Endothelial cell of umbilical vein (primary cell): ENCODE measurements around the gene IGFBP7. TPM values are rescaled to one million over a fixed set of nuclear protein-coding genes. Genes with fewer than 3 reads are reported as not detected.

Source experiments
- BruUV-seq: library from RNA; stranded (reverse); fragments of 400-500 nt; replicated peaks from 2 replicates; lab custom pipeline; 2021; lab: Mats Ljungman, UMichigan
- CTCF ChIA-PET: fragments of 300-600, 350-600 bp; sonication (Branson Sonifier 250); formaldehyde crosslinking; loops from one replicate; lab custom pipeline; 2021; ENCODE audit warnings: antibody characterized with exemption, inconsistent platforms; lab: Charles Lee
- POLR2A ChIA-PET: fragments of 300-600, 350-600 bp; sonication (Branson Sonifier 250); formaldehyde crosslinking; loops from one replicate; lab custom pipeline; 2021; ENCODE audit warnings: antibody characterized with exemption, inconsistent platforms; lab: Charles Lee
- DNase-seq: peaks from one replicate; pipeline ENCODE4 v3.0.0-alpha.2; 2011; ENCODE audit warnings: low read depth, low spot score
- FAIRE-seq: peaks from 2 replicates; lab custom pipeline; 2011; peaks lifted over from hg19 to GRCh38; lab: Jason Lieb, UNC
- H2AFZ ChIP-seq: 2 replicates; pipeline ENCODE4 v1.6.0; 2012; ENCODE audit warnings: low read depth, low read length, control low read depth, inconsistent platforms
- H3K27ac ChIP-seq: 2 replicates; pipeline ENCODE4 v1.5.1; 2011; ENCODE audit warnings: low read depth, mild to moderate bottlenecking, control low read depth, low read length, moderate library complexity; ENCODE audit not compliant: insufficient read depth
- H3K27me3 ChIP-seq, 2 experiments: 2 replicates each; pipeline versions ENCODE4 v1.6.0 to v1.6.1; 2011; ENCODE audit warnings: low read length in 2 of 2, mixed read lengths in 1 of 2; ENCODE audit not compliant: control insufficient read depth in 2 of 2, insufficient read depth in 2 of 2
- H3K36me3 ChIP-seq, 2 experiments: 2 replicates in 1 of 2; 3 replicates in 1 of 2; pipeline ENCODE4 v1.5.1; 2011; ENCODE audit warnings: low read length in 2 of 2, mild to moderate bottlenecking in 1 of 2, moderate library complexity in 1 of 2; ENCODE audit not compliant: control insufficient read depth in 2 of 2, insufficient read depth in 2 of 2; ENCODE audit errors: extremely low read depth in 1 of 2
- H3K4me1 ChIP-seq: 3 replicates; pipeline ENCODE4 v1.5.1; 2011; ENCODE audit warnings: mild to moderate bottlenecking, low read length; ENCODE audit not compliant: control insufficient read depth, insufficient read depth; ENCODE audit errors: extremely low read depth
- H3K4me2 ChIP-seq: 2 replicates; pipeline ENCODE4 v1.6.1; 2011; ENCODE audit warnings: low read length, control low read depth, mixed read lengths; ENCODE audit not compliant: insufficient read depth
- H3K4me3 ChIP-seq, 3 experiments: fragments of 200-600 bp in 1 of 3; sonication (generic), shearing (Covaris generic) in 1 of 3; replicated peaks in 1 of 3; 2 replicates each; pipeline ENCODE4 v1.5.1; 2011 to 2016; ENCODE audit warnings: control low read depth in 3 of 3, low read length in 3 of 3, mild to moderate bottlenecking in 2 of 3, inconsistent platforms in 1 of 3, low read depth in 1 of 3, moderate library complexity in 1 of 3; ENCODE audit not compliant: insufficient read depth in 1 of 3
- H3K79me2 ChIP-seq: 2 replicates; pipeline ENCODE4 v1.6.0; 2012; ENCODE audit warnings: low read length, inconsistent platforms; ENCODE audit not compliant: control insufficient read depth, insufficient read depth
- H3K9ac ChIP-seq: replicated peaks from 2 replicates; pipeline ENCODE3; 2011; ENCODE audit warnings: low read length, control low read depth; ENCODE audit not compliant: insufficient read depth; ENCODE audit errors: extremely low read depth
- H3K9me1 ChIP-seq: replicated peaks from 3 replicates; pipeline ENCODE4 v1.6.0; 2011; ENCODE audit warnings: mild to moderate bottlenecking, low read length; ENCODE audit not compliant: control insufficient read depth, insufficient read depth; ENCODE audit errors: extremely low read depth
- H3K9me3 ChIP-seq: replicated peaks from 2 replicates; pipeline ENCODE4 v1.5.1; 2012; ENCODE audit warnings: low read length, inconsistent platforms; ENCODE audit not compliant: control insufficient read depth, insufficient read depth
- H4K20me1 ChIP-seq: replicated peaks from 2 replicates; pipeline ENCODE3; 2011; ENCODE audit warnings: mild to moderate bottlenecking, low read length; ENCODE audit not compliant: control insufficient read depth, insufficient read depth; ENCODE audit errors: extremely low read depth
- CTCF ChIP-seq, 2 donors: IDR thresholded peaks; 1 replicate in 1 of 2; 2 replicates in 1 of 2; pipeline ENCODE4 v1.5.1; 2011; ENCODE audit warnings: low read length in 2 of 2, mild to moderate bottlenecking in 2 of 2, moderate library complexity in 2 of 2, control low read depth in 1 of 2, inconsistent platforms in 1 of 2, low read depth in 1 of 2; ENCODE audit not compliant: insufficient read depth in 1 of 2; ENCODE audit errors: extremely low read depth in 1 of 2
- FOS ChIP-seq: IDR thresholded peaks from 2 replicates; pipeline ENCODE4 v1.6.1; 2011; ENCODE audit warnings: mild to moderate bottlenecking, low read length, moderate library complexity, borderline replicate concordance; ENCODE audit not compliant: insufficient read depth
- GATA2 ChIP-seq: IDR thresholded peaks from 2 replicates; pipeline ENCODE4 v1.7.0; 2011; ENCODE audit warnings: low read depth, mild to moderate bottlenecking, moderate library complexity, mixed read lengths, low read length; ENCODE audit not compliant: insufficient read length, insufficient read depth
- JUN ChIP-seq: IDR thresholded peaks from 2 replicates; pipeline ENCODE4 v1.6.1; 2011; ENCODE audit warnings: borderline replicate concordance, low read depth; ENCODE audit not compliant: insufficient read length, insufficient read depth
- MAX ChIP-seq: IDR thresholded peaks from 2 replicates; pipeline ENCODE4 v1.6.1; 2011; ENCODE audit not compliant: insufficient read depth, insufficient read length
- MYC ChIP-seq: IDR thresholded peaks from one replicate; pipeline ENCODE4 v1.6.1; 2011; ENCODE audit warnings: mild to moderate bottlenecking, low read depth, low read length
- POLR2A ChIP-seq: IDR thresholded peaks from 2 replicates; pipeline ENCODE4 v1.6.1; 2012; ENCODE audit warnings: low read depth, mild to moderate bottlenecking, control low read depth, low read length
- POLR2AphosphoS5 ChIP-seq: IDR thresholded peaks from 2 replicates; pipeline ENCODE4 v1.6.1; 2012; ENCODE audit warnings: low read depth, mild to moderate bottlenecking, control low read depth, low read length, moderate library complexity; ENCODE audit not compliant: insufficient read depth
- dilution Hi-C: fragments of 300-500 bp; cut with MboI; formaldehyde crosslinking; loops from one replicate; pipeline ENCODE4 v1.15.0; 2019; ENCODE audit warnings: low sequenced_read_pairs; ENCODE audit not compliant: extremely low pct_ligation_motif_present
- intact Hi-C: fragments of 100-400 bp; cut with micrococcal nuclease; formaldehyde crosslinking; loops from one replicate; pipeline ENCODE4 v1.10.0; 2022
- polyA plus RNA-seq, 4 experiments: library from polyadenylated mRNA; depleted of rRNA in 3 of 4; stranded (reverse) in 3 of 4; unstranded in 1 of 4; fragments of >200 nt; gene quantifications; 2 replicates each; pipeline versions ENCODE4 v1.2.1 to v1.2.3, GENCODE V29; 2011 to 2012; ENCODE audit warnings: missing spikeins in 1 of 4
- total RNA-seq: library from RNA; stranded (reverse); gene quantifications from 2 replicates; pipeline ENCODE4 v1.2.3, GENCODE V29; 2021

Gene IGFBP7
- total and polyA plus RNA-seq, 2 donors (not counting 3 experiments of a cell fraction or from before 2014, with no cell fraction given) = 526 to 770 TPM

GRCh38 chr4:57146444-57146843, 36.3 kb upstream of the IGFBP7 start:
- Histone ChIP-seq H3K9me3 (no peaks in the 10 kb centered on the region), H3K9ac (no peak overlapping the region), H3K36me3 (no peaks in the 10 kb centered on the region), H3K79me2 (no peaks in the 10 kb centered on the region), H3K4me3 (no peak overlapping the region), H3K4me1 (no peaks in the 10 kb centered on the region), H2AFZ (no peak overlapping the region), H3K27me3 (no peaks in the 10 kb centered on the region), H4K20me1 (no peaks in the 10 kb centered on the region), H3K27ac (no peak overlapping the region), H3K4me2 (no peak overlapping the region), H3K9me1 (no peaks in the 10 kb centered on the region)
- FAIRE-seq (no peak), DNase-seq (no peak)
- dilution Hi-C loops (no loop called here), intact Hi-C loops (no loop called here)
- ChIA-PET POLR2A (no interaction called here), CTCF (interaction anchor here (1.6 to 1.8 kb wide), 2 partner anchors 14 to 17 kb away, joined by 4 to 6 read pairs; no protein-coding TSS in a partner anchor)
- BruUV-seq = no TSS peak
- TF ChIP-seq POLR2AphosphoS5 (no peak), CTCF (IDR thresholded peaks at IDR 0.05; ENCODE audit: extremely low read depth in 1 of 2, insufficient read depth in 1 of 2, low read depth in 1 of 2, low read length in 2 of 2) (no peak), MAX (no peak), GATA2 (no peak), FOS (no peak)

- DNase-seq (no peak), FAIRE-seq (no peak)
- no peaks in the 10 kb centered on the region for H3K4me1 ChIP-seq
- POLR2A ChIA-PET = no interaction called here
- no peaks in the 10 kb centered on the region for H3K9me1 ChIP-seq
- H3K4me2 ChIP-seq = no peak overlapping the region
- no peaks in the 10 kb centered on the region for H3K79me2 ChIP-seq
- no peak overlapping the region for H3K4me3 ChIP-seq
- no peaks in the 10 kb centered on the region for H4K20me1 ChIP-seq
- no peak overlapping the region for H2AFZ ChIP-seq
- H3K27ac ChIP-seq = no peak overlapping the region
- no TSS peak for BruUV-seq
- TF ChIP-seq MYC (no peak), POLR2A (no peak), JUN (no peak)
- CTCF ChIA-PET = interaction anchor here (1.6 to 1.8 kb wide), 2 partner anchors 12 to 19 kb away, joined by 4 to 6 read pairs; no protein-coding TSS in a partner anchor
- no peaks in the 10 kb centered on the region for H3K9me3 ChIP-seq
- no peaks in the 10 kb centered on the region for H3K27me3 ChIP-seq
- H3K9ac ChIP-seq = no peak overlapping the region
- H3K36me3 ChIP-seq = no peaks in the 10 kb centered on the region
- intact Hi-C loops = no loop called here
- dilution Hi-C loops = no loop called here
Measured at GRCh38 chr4:57144466-57144865, 34.3 kb upstream of the IGFBP7 start.
